ENCODE measurements around the gene ATP10B.

Gene ATP10B

DNA sequence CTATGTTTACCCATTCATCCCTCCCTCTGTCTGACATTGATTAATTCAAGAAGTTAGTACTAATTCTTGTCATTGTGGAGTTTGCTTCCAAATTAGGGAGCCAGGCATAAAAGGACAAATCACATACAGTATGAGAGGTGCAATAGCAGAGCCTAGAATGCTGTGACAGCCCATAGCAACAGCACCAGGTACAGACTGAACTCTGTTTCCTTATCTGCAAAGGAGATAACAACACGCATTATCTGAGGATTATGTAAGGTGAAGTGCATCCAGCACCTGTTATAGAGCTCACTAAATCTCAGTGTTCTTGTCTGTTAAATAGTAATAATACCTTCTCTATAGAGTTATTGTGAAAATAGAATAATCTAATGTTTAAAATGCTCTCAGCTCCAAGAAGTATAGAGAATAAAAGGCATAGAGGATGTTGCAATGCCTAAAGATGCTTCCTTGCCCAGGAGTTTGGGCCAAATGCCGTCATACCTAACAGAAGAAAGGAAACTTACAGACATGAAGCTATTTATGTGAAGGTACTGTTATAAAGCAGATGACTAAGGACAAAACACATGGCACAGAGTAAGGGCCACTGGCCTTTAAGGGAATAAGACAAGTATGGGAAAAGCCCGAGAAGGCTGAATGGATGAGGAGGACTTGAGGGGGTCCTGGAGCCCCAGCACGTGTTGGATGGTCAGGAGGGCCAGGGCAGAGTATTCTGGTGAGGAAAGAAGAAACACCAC, 214.5 kb downstream of the ATP10B start:
- DNase-seq (ENCODE audit: low read depth) = no peak

DNA sequence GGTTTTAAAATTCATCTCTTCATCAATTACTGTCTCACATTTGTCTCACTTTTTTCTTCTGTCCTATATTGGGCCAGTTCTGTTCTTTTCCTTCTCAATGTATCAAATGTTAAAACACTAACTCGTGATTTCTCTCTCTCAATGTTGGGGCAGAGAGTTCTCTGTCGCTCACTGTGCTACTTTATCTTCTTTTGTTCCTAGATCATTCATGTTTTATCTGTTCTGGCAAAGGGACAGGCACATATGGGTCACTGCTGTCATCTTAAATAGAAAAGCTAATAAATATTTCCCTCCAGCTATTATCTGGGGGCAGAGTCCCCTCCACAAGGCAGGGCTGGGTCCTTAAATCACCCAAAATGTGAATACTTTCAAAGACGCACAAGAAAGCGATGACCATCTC, 216.3 kb downstream of the ATP10B start:
- DNase-seq (ENCODE audit: low read depth) = no peak

GRCh38 chr5:160635046-160635445, 217.0 kb downstream of the ATP10B start:
- no peak for DNase-seq (ENCODE audit: low read depth)

- DNase-seq (ENCODE audit: low read depth) = no peak
Measured at GRCh38 chr5:160629003-160629402, 223.0 kb downstream of the ATP10B start.

DNA sequence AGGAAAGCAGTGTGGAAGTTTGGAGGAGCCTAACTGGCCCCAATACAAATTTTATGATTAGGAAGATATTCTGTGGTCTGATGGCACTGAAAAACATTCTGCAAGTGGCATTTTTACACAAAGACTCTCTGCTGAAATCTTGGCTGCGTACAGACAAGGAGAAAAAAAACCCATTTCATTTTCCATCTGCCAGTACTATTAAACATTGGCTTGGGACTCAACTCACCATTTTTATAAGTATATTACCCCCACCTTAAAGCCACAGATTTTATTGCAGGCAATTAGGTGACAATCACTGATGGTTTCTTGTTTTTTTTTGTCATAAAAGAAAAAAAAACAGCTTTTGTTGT, 223.4 kb downstream of the ATP10B start:
- DNase-seq (ENCODE audit: low read depth) = no peak

DNA sequence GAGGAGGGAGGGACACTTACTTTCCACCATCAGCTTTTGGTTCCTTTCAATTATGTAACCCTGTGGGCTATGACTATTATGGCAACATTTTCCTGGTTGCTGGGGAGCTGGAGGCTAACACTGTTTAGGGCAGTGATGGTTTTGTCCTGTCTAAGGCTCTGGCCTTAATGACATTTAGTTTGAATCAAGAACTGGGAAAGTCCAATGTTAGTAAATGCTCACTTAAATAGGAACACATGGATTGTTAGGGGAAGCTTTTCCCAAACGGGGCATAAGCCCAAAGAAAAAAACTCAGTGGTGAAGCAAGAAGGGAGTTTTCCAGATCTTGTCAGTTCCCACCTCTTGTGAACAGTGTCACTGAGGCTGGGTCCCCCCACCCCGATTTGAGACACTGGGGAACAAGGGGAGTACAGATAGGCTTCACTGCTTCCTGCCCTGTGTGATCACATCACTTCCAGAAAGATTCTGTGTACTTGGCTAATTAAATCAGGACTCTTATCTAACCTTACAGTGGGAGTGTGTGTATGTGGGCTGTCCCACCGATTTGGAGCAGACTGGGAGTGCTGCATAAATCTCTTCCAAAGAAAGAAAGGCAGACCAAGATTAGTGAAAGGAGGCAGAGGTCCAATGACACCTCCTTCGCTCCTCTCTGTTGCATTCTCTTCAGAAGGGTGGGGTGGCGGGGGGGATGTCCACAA, 223.9 kb downstream of the ATP10B start:
- DNase-seq (ENCODE audit: low read depth) = no peak

GRCh38 chr5:160626322-160626721, 225.7 kb downstream of the ATP10B start:
- no peak for DNase-seq (ENCODE audit: low read depth)

DNA sequence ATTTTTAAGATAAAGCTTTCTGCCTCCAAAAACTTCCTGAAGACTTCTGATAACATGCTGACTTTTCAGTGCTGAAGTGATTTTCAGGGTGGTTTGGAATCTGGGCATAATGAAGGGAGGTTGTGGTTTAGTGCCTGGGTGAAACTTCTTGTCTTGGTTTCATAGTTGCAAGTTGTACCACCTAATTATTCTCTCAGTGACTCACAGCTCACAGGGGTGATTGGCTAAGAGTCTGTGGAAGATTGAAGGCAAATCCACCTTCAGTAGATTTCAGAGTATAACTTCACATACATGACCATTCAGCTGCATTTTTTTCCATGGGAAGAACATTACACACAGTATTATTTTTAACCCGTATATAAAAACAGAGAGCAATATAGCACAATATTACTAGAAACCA, 230.5 kb downstream of the ATP10B start:
- no peak for DNase-seq (ENCODE audit: low read depth)

DNA sequence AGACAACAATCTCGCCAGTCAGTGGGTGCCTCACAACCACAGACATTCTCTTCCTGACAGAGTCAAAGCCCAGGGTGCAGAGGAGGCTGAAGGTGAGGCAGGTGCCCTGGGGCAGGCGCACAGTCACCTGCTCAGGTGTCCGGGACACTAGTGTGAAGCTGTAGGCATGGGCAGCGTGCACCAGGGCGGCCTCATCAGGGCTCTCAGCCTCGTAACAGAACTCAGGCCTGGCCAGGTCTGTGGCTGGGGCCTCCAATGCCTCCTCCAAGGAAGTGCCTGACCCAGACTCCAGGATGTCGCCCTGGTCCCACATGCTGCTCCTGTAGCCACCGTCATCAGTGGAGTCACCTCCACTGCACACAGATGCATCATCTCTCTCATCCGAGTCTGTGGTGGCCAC, 231.6 kb downstream of the ATP10B start:
- no peak for DNase-seq (ENCODE audit: low read depth)

- DNase-seq (ENCODE audit: low read depth) = no peak
Measured at GRCh38 chr5:160619381-160619780, 232.6 kb downstream of the ATP10B start.

- DNase-seq (ENCODE audit: low read depth) = no peak
Measured at GRCh38 chr5:160618286-160618685, 233.7 kb downstream of the ATP10B start.

DNA sequence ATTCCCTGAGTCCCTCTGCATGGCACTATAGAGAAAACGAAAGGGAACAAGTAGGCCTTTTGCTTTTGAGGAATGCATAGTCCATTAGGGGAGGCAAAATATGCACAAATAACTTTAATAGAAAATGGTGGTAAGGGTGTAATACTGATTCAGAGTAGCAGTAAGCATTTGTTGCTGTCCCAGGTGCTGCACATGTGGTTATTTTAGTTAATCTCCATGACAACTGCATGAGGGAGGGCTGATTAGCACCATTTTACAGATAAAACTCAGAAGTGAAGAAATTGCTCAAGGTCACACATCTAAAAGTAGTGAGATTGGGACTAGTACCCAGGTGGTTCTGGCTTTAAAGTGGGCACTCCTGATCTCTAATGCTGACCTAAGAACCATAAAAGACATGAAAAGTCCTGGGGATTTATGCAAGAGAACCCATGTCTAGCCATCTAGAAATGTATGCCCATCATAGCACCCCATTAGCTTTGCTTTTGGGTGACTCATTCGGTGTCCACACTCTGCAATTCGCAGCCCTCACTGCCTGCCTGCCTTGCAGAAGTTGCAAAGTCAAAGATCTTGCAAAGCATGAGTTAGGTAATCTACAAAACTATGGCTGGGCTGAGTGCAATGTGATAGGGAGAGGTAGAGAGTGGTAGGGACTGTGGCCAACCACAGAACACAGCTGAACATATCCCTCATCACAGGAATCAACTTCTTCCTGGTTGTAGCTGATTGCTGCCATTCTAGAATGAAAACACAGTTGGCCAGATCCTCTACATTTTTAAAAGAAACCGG, 235.1 kb downstream of the ATP10B start:
- no peak for DNase-seq (ENCODE audit: low read depth)

- no peak for DNase-seq (ENCODE audit: low read depth)
Measured at GRCh38 chr5:160614136-160614535, 237.9 kb downstream of the ATP10B start.

DNA sequence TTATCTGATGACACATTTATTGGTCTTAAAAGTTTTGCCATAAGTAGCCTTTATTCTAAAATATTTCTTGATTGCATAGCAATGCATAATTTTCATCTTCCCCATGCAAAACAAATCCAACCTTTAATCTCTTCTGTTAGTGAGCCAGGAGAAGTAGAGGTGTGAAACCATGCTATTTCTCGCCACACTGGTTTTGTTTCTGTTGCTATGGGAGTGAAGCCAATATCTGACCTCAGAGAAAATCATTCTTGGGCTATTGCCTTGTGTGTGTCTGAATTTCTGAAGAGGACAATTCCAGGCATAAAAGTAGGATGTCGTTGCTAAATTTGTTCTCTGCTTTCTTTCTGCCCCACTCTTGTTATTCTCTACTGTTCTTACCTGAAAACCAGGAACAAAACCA, 246.7 kb downstream of the ATP10B start:
- no peak for DNase-seq (ENCODE audit: low read depth)

DNA sequence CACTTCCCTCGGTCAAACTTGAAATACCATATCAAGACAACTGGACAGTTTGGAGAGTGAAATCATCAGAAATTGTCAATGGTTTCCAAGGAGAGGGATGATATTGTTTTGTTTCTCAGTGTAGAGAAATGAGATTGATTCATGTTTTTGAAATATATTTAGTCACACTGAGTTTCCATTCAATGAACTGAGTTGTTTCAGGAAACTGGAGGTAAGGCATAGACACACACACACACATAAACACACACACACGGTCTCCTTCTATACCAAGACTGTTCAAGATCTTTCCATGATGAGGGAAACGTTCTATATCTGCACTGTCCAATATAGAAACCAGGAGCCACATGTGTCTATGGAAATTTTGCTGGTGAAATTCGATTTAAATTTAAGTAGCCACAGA, 247.5 kb downstream of the ATP10B start:
- DNase-seq (ENCODE audit: low read depth) = no peak

DNA sequence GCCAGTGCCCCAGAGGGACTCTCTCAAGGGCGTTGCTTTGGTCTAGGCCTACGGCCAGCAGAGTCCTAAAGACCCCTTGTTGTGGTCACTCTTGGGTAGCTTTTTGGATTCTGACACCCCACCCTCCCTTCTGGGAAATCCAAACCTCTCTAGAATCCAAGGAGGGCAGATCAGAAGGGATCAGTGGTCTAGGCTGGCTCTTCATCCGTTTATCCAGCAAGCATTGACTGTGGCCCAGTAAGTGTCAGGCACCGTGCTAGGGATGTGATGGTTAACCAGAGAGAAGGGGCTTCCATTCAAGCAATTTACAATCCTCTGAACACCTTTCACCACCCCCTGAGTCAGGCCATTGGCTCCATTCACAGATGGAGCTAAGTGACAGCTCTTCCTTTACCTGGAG, 249.3 kb downstream of the ATP10B start:
- no peak for DNase-seq (ENCODE audit: low read depth)

- DNase-seq (ENCODE audit: low read depth) = no peak
Measured at GRCh38 chr5:160601046-160601445, 251.0 kb downstream of the ATP10B start.

DNA sequence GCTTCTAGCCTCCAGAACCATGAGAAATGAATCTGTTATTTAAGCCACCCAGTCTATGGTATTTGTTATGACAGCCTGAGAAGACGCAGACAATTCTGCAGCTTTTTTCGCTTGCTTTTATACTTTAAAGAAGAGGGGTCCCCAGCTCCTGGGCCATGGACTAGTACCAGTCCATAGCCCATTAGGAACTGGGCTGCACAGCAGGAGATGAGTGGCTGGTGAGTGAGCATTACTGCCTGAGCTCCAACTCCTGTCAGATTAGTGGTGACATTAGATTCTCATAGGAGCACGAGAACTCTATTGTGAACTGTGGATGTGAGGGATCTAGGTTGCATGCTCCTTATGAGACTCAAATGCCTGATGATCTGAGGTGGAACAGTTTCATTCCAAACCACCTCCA, 278.7 kb downstream of the ATP10B start:
- no peak for DNase-seq (ENCODE audit: low read depth)

- DNase-seq (ENCODE audit: low read depth) = no peak
Measured at GRCh38 chr5:160567031-160567705, 284.8 kb downstream of the ATP10B start.

GRCh38 chr5:160565376-160565775, 286.6 kb downstream of the ATP10B start:
- DNase-seq (ENCODE audit: low read depth) = no peak

DNA sequence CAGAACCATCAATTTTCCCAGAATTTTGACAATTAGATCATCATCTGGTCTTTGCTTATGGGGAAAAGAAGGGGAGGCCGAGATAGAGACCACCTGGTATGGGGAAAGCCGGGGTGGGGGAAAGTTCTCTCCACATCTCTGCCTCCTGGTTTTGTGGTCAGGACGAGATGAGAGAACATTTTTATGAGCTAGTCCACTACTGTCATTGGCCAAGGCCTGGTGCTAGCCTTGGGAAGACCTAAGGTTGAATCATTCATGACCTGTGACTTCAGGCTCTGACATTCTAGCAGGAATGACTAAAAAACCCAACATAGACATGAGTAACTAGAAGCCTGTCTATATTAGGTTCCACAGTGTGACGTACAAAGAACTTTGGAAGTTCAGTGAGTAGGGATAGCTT, 295.2 kb downstream of the ATP10B start:
- no peak for DNase-seq (ENCODE audit: low read depth)

GRCh38 chr5:160555971-160556631, 295.9 kb downstream of the ATP10B start:
- no peak for DNase-seq (ENCODE audit: low read depth)
